Stimulated activated naive CD8-positive, alpha-beta T cell treated with anti-CD3 and anti-CD28 coated beads, Interleukin-15, amount 100 ng/mL, for 72 hours (primary cell): ENCODE data around the gene HINFP.
A peak's percentile ranks its signal among the peaks of the same experiment; 100 is the strongest.

Experiments
- ATAC-seq: fragments of 150-1000 bp; cut with Tn5 transposase; 2 replicates; pipeline ENCODE4 v1.10.0; 2021; ENCODE audit warnings: mild to moderate bottlenecking, moderate library complexity
- DNase-seq, 2 donors: peaks; one replicate each; pipeline ENCODE4 v3.0.0; 2021 to 2022
- H3K27ac Mint-ChIP-seq, 2 donors: one replicate each; pipeline ENCODE4 v1.8.0; 2022; ENCODE audit warnings: mild to moderate bottlenecking in 2 of 2, mixed read lengths in 2 of 2, moderate library complexity in 2 of 2
- H3K27me3 Mint-ChIP-seq: one replicate; pipeline ENCODE4 v1.8.0; 2022; ENCODE audit warnings: mixed read lengths
- H3K4me1 Mint-ChIP-seq: one replicate; pipeline ENCODE4 v1.8.0; 2022; ENCODE audit warnings: mild to moderate bottlenecking, mixed read lengths
- H3K4me3 Mint-ChIP-seq, 2 donors: one replicate each; pipeline ENCODE4 v1.8.0; 2022; ENCODE audit warnings: mild to moderate bottlenecking in 2 of 2, mixed read lengths in 2 of 2, moderate library complexity in 1 of 2
- H3K9me3 Mint-ChIP-seq, 2 donors: one replicate each; pipeline ENCODE4 v1.8.0; 2022; ENCODE audit warnings: mixed read lengths in 2 of 2

Gene HINFP

GRCh38 chr11:119108146-119108856 is 13.1 kb upstream of the HINFP start:
- H3K4me3 Mint-ChIP-seq = peak overlapping the region; percentile 96

DNA sequence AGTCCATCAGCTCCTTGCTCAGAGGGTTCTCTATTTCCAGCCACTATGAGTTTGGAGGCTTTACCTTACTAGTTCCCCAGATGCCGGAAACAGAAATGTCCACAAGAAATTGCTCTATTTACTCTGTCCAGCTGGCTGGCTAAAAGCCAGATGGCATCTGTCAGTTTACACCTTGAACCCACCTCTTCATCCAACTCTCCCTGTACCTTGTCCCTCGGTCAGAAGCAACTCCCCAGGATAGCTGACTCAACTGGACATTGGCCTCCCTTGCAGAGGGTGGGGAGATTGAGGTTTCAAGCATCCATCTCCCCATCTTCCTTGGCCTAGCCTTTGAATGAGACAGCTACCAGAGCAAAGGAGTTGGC is 12.5 kb upstream of the HINFP start:
- Mint-ChIP-seq H3K27me3 (no peaks in the 10 kb centered on the region), H3K9me3 (no peaks in the 10 kb centered on the region), H3K4me3 (peak overlapping the region; percentile 96), H3K27ac (no peak overlapping the region), H3K4me1 (peaks cover 63% of the 10 kb centered on the region)
- DNase-seq (no peak), ATAC-seq (no peak)

More at GRCh38 chr11:119108146-119108856, 13.1 kb upstream of the HINFP start:
- DNase-seq = peak in 1 of 2 donors; percentile 50
- Mint-ChIP-seq H3K4me1 (peaks cover 60% of the 10 kb centered on the region), H3K27ac (peak overlapping the region; percentile 92), H3K27me3 (no peaks in the 10 kb centered on the region), H3K9me3 (no peaks in the 10 kb centered on the region)
- ATAC-seq = peak; percentile 43

GRCh38 chr11:119109843-119110242 is 11.5 kb upstream of the HINFP start:
- Mint-ChIP-seq H3K27me3 (no peaks in the 10 kb centered on the region), H3K27ac (no peak overlapping the region), H3K9me3 (no peaks in the 10 kb centered on the region), H3K4me3 (peak overlapping the region; percentile 96), H3K4me1 (peaks cover 69% of the 10 kb centered on the region)
- no peak for DNase-seq
- ATAC-seq = no peak

GRCh38 chr11:119110439-119110838 is 10.9 kb upstream of the HINFP start:
- peaks cover 70% of the 10 kb centered on the region for H3K4me1 Mint-ChIP-seq
- no peak overlapping the region for H3K4me3 Mint-ChIP-seq

DNA sequence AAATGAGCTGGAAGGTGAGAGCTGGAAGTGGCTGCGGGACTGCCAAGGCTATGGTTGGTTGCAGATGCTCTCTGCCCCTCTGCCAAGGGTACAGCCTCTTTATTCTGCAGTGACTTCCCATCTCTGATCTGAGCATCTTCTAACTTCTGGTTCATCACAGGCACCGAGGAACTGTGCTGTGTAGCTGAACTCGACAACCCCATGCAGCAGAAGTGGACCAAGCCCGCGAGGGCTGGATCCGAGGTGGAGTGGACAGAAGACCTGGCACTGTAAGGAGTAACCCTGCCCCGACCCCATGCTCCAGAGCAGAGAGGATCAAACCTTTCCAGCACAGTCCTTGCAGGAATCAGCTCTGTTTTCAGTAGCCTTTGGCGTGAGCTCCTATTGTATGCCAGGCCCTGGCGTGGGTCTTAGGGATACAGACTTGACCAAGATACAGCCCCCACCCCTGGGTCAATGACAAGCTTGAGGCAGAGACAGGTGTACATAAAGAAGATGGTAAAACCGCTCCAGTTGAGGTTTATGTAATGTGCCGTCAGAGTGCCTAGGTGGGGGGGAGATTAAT is 9.9 kb upstream of the HINFP start:
- no peaks in the 10 kb centered on the region for H3K9me3 Mint-ChIP-seq
- DNase-seq = no peak
- peaks cover 73% of the 10 kb centered on the region for H3K4me1 Mint-ChIP-seq
- no peak overlapping the region for H3K27ac Mint-ChIP-seq
- H3K4me3 Mint-ChIP-seq = no peak overlapping the region
- ATAC-seq = no peak
- no peaks in the 10 kb centered on the region for H3K27me3 Mint-ChIP-seq

More at GRCh38 chr11:119110439-119110838, 10.9 kb upstream of the HINFP start:
- ATAC-seq = no peak
- Mint-ChIP-seq H3K9me3 (no peaks in the 10 kb centered on the region), H3K27ac (peak overlapping the region in 1 of 2 donors; percentile 44), H3K27me3 (no peaks in the 10 kb centered on the region)
- DNase-seq = no peak

DNA sequence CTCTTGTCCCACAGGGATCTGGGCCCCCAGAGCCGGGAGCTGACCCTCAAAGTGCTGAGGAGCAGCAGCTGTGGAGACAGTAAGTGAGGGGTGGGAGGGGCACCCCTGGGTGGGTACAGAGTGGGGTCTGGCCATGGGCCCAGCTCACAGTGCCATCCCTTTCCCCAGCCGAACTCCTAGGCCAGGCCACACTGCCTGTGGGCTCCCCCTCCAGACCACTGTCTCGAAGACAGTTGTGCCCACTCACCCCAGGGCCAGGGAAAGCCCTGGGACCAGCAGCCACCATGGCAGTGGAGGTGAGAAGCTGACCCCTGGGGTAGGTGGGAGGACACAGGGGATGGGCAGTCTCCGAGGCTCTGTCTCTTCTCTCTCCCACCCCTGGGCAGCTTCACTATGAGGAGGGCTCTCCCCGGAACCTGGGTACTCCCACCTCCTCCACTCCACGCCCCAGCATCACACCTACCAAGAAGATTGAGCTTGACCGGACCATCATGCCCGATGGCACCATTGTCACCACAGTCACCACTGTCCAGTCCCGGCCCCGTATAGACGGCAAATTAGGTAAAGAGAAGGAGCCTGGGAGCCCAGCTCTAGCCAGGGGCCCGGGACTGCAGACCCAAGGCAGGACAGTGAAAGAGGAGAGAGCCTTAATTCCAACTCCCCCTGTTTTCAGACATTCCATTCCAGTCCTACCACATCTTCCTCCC is 8.9 kb upstream of the HINFP start:
- Mint-ChIP-seq H3K4me3 (no peak overlapping the region), H3K27ac (peak overlapping the region in 1 of 2 donors; percentile 5), H3K4me1 (peaks cover 77% of the 10 kb centered on the region), H3K27me3 (no peaks in the 10 kb centered on the region), H3K9me3 (no peaks in the 10 kb centered on the region)
- DNase-seq (no peak), ATAC-seq (no peak)

- no peaks in the 10 kb centered on the region for H3K9me3 Mint-ChIP-seq
- no peak overlapping the region for H3K27ac Mint-ChIP-seq
- ATAC-seq (no peak), DNase-seq (no peak)
- peaks cover 71% of the 10 kb centered on the region for H3K4me1 Mint-ChIP-seq
- no peaks in the 10 kb centered on the region for H3K27me3 Mint-ChIP-seq
- no peak overlapping the region for H3K4me3 Mint-ChIP-seq
These were observed 7.7 kb upstream of the HINFP start for GRCh38 chr11:119113716-119114115.

- ATAC-seq (no peak), DNase-seq (no peak)
- no peaks in the 10 kb centered on the region for H3K9me3 Mint-ChIP-seq
- no peak overlapping the region for H3K4me3 Mint-ChIP-seq
- peaks cover 65% of the 10 kb centered on the region for H3K4me1 Mint-ChIP-seq
- no peaks in the 10 kb centered on the region for H3K27me3 Mint-ChIP-seq
- peak overlapping the region in 1 of 2 donors; percentile 14 for H3K27ac Mint-ChIP-seq
These were observed 7.0 kb upstream of the HINFP start for GRCh38 chr11:119114351-119114750.

DNA sequence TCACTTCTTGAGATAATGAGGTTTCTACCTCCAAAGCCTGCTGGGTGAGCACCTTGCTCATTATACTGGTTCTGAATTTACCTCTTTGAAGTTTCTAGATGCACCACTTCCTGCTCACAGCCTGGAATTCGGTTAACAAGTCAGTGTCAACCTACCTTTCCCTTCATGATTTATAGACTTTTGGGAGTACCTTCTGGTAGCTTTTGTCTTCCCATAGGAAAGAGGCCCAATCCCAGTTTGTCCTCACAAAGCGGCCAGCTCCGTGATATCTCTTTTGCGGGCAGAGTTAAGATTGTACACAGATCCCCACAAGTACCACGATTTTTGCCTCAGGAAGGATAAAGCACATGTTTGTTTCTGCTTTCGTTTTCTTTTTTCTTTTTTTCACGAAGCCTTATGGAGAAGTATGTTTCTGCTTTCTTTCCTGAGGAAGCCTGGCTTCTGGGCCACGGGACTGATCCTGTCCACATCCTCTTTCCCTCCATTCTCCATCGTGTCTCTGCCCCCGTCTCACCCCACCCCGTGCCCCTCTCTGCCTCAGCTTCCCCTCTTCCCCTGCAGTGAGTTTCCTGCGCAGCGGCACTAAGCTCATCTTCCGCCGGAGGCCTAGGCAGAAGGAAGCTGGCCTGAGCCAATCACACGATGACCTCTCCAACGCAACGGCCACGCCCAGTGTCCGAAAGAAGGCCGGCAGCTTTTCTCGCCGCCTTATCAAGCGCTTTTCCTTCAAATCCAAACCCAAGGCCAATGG is 5.7 kb upstream of the HINFP start:
- H3K4me3 Mint-ChIP-seq = peak overlapping the region; percentile 85 to 88
- no peaks in the 10 kb centered on the region for H3K27me3 Mint-ChIP-seq
- H3K27ac Mint-ChIP-seq = peak overlapping the region; percentile 98 to 99
- H3K4me1 Mint-ChIP-seq = peaks cover 59% of the 10 kb centered on the region
- no peaks in the 10 kb centered on the region for H3K9me3 Mint-ChIP-seq
- DNase-seq = peak in 1 of 2 donors; percentile 48
- peak; percentile 81 for ATAC-seq

GRCh38 chr11:119116235-119116594 is 5.2 kb upstream of the HINFP start:
- peaks cover 61% of the 10 kb centered on the region for H3K4me1 Mint-ChIP-seq
- peak overlapping the region; percentile 85 to 88 for H3K4me3 Mint-ChIP-seq
- H3K27me3 Mint-ChIP-seq = no peaks in the 10 kb centered on the region
- no peaks in the 10 kb centered on the region for H3K9me3 Mint-ChIP-seq
- DNase-seq (no peak), ATAC-seq (no peak)
- H3K27ac Mint-ChIP-seq = peak overlapping the region; percentile 98 to 99

DNA sequence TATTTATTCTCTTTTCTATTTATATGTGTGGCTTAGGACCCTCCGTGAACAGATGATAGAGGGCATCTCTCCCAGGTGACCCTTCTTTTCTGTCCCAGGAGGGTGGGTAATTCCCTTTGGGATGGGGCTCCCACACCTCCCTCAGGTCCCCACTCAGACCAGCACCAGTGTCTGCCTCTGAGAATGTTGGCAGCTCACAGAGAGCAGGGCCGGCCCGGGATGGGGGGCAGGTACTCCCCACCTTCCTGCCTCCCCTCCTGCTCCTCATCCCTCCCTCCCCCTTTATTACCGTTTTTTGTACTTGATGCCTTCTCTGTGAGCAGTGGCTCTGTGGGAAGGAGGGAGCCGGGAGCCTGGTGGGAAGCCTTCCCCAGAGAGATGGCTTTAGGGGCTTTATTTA is 4.8 kb upstream of the HINFP start:
- no peak for ATAC-seq
- Mint-ChIP-seq H3K27ac (peak overlapping the region in 1 of 2 donors; percentile 86), H3K27me3 (no peaks in the 10 kb centered on the region), H3K4me3 (peak overlapping the region in 1 of 2 donors; percentile 88), H3K4me1 (peaks cover 57% of the 10 kb centered on the region), H3K9me3 (no peaks in the 10 kb centered on the region)
- no peak for DNase-seq

GRCh38 chr11:119117004-119117706 is 4.2 kb upstream of the HINFP start:
- Mint-ChIP-seq H3K9me3 (no peaks in the 10 kb centered on the region), H3K4me1 (peaks cover 60% of the 10 kb centered on the region), H3K27me3 (no peaks in the 10 kb centered on the region), H3K27ac (peak overlapping the region in 1 of 2 donors; percentile 86), H3K4me3 (no peak overlapping the region)
- ATAC-seq (no peak), DNase-seq (no peak)

GRCh38 chr11:119118227-119118626 is 3.2 kb upstream of the HINFP start:
- DNase-seq (no peak), ATAC-seq (no peak)
- Mint-ChIP-seq H3K4me3 (no peak overlapping the region), H3K27ac (no peak overlapping the region), H3K27me3 (no peaks in the 10 kb centered on the region), H3K9me3 (no peaks in the 10 kb centered on the region), H3K4me1 (peaks cover 64% of the 10 kb centered on the region)

DNA sequence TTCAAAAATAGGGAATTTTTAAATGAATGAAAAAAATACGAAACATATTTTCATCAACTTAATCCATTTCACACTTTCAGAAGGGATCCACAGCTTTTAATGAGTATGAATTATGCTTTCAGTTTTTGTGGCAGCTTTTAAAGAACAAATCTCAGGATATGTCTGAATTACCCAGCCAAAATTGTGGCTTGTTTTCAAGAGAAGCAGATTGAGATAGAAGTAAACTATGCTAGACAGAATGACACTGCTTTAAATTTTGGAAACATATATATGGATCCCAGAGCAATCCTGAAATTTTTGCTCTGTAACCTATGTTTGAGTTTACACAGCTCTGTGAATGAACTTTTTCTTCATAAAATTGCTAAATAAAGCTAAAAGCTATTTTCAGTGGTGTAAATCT is 2.4 kb upstream of the HINFP start:
- peaks cover 65% of the 10 kb centered on the region for H3K4me1 Mint-ChIP-seq
- no peak overlapping the region for H3K4me3 Mint-ChIP-seq
- H3K27me3 Mint-ChIP-seq = no peaks in the 10 kb centered on the region

GRCh38 chr11:119120639-119121007 is 757 bp upstream of the HINFP start:
- peak overlapping the region; percentile 88 to 96 for H3K27ac Mint-ChIP-seq
- peak overlapping the region; percentile 95 for H3K4me3 Mint-ChIP-seq
- H3K27me3 Mint-ChIP-seq = no peaks in the 10 kb centered on the region
- DNase-seq (no peak), ATAC-seq (no peak)
- peaks cover 58% of the 10 kb centered on the region for H3K4me1 Mint-ChIP-seq
- H3K9me3 Mint-ChIP-seq = no peaks in the 10 kb centered on the region

More for the DNA sequence above, 2.4 kb upstream of the HINFP start:
- Mint-ChIP-seq H3K9me3 (no peaks in the 10 kb centered on the region), H3K27ac (no peak overlapping the region)
- no peak for DNase-seq
- no peak for ATAC-seq
